WTC11 (cell line): ENCODE results near the gene PI4KB. TPM values are rescaled to one million over a fixed set of nuclear protein-coding genes. Genes with fewer than 3 reads are reported as not detected.

ENCODE experiments used
- ATAC-seq: fragments of 200-7000 bp; cut with Tn5 transposase; 2 replicates; pipeline ENCODE4 v1.10.0; 2021; ENCODE audit warnings: mild to moderate bottlenecking, moderate library complexity
- CTCF ChIA-PET: fragments of 300-600 bp; sonication (Branson Sonifier 250); formaldehyde crosslinking; loops from one replicate; lab custom pipeline; 2021; ENCODE audit warnings: antibody characterized with exemption; lab: Charles Lee
- POLR2A ChIA-PET: fragments of 350-600 bp; sonication (Branson Sonifier 250); formaldehyde crosslinking; loops from one replicate; lab custom pipeline; 2021; ENCODE audit warnings: antibody characterized with exemption; lab: Charles Lee
- DNase-seq: peaks from one replicate; pipeline ENCODE4 v3.0.0; 2021; ENCODE audit warnings: low spot score
- H3K27ac Mint-ChIP-seq: 2 replicates; pipeline ENCODE4 v1.8.0; 2021; ENCODE audit warnings: mixed read lengths
- H3K27me3 Mint-ChIP-seq: 2 replicates; pipeline ENCODE4 v1.8.0; 2021; ENCODE audit warnings: low read depth, mild to moderate bottlenecking, moderate library complexity, mixed read lengths
- H3K36me3 Mint-ChIP-seq: 2 replicates; pipeline ENCODE4 v1.8.0; 2021; ENCODE audit warnings: mixed read lengths
- H3K4me1 Mint-ChIP-seq: 2 replicates; pipeline ENCODE4 v1.8.0; 2022; ENCODE audit warnings: mixed read lengths
- H3K4me3 Mint-ChIP-seq: 2 replicates; pipeline ENCODE4 v1.8.0; 2021; ENCODE audit warnings: mild to moderate bottlenecking, moderate library complexity, mixed read lengths
- H3K9me3 Mint-ChIP-seq: 2 replicates; pipeline ENCODE4 v1.8.0; 2021; ENCODE audit warnings: mixed read lengths
- ELF4 ChIP-seq: sonication (generic); formaldehyde crosslinking; IDR thresholded peaks from 2 replicates; pipeline ENCODE4 v1.8.1; 2022; ENCODE audit warnings: low read depth, mild to moderate bottlenecking, moderate library complexity, missing genetic modification reagents
- ESRRA ChIP-seq: sonication (generic); formaldehyde crosslinking; IDR thresholded peaks from 2 replicates; pipeline ENCODE4 v1.8.1; 2022; ENCODE audit warnings: mild to moderate bottlenecking, missing genetic modification reagents, borderline replicate concordance
- FOXJ3 ChIP-seq: sonication (generic); formaldehyde crosslinking; IDR thresholded peaks from 2 replicates; pipeline ENCODE4 v1.9.0; 2021; ENCODE audit warnings: missing genetic modification reagents, mild to moderate bottlenecking, borderline replicate concordance
- GTF2I ChIP-seq: fragments of 250-450 bp; sonication (Bioruptor Pico); conservative IDR thresholded peaks from 2 replicates; pipeline ENCODE4 v1.4.0; 2021; ENCODE audit warnings: mild to moderate bottlenecking
- RELA ChIP-seq: sonication (generic); formaldehyde crosslinking; IDR thresholded peaks from 2 replicates; pipeline ENCODE4 v1.8.1; 2022; ENCODE audit warnings: missing genetic modification reagents, mild to moderate bottlenecking, borderline replicate concordance
- RORB ChIP-seq: fragments of 250-450 bp; sonication (Bioruptor Pico); IDR thresholded peaks from 2 replicates; pipeline ENCODE4 v1.9.0; 2021; ENCODE audit warnings: mild to moderate bottlenecking
- SMAD3 ChIP-seq: sonication (generic); formaldehyde crosslinking; IDR thresholded peaks from 2 replicates; pipeline ENCODE4 v1.8.0; 2022; ENCODE audit warnings: missing genetic modification reagents, mild to moderate bottlenecking, borderline replicate concordance
- TEAD1 ChIP-seq: sonication (generic); formaldehyde crosslinking; IDR thresholded peaks from 2 replicates; pipeline ENCODE4 v1.8.0; 2022; ENCODE audit warnings: mild to moderate bottlenecking, missing genetic modification reagents
- TP53 ChIP-seq: sonication (generic); formaldehyde crosslinking; IDR thresholded peaks from 2 replicates; pipeline ENCODE4 v1.8.1; 2023; ENCODE audit warnings: mild to moderate bottlenecking, missing genetic modification reagents
- ZNF138 ChIP-seq: sonication (generic); formaldehyde crosslinking; conservative IDR thresholded peaks from 2 replicates; pipeline ENCODE4 v1.8.1; 2022; ENCODE audit warnings: mild to moderate bottlenecking, moderate library complexity, missing genetic modification reagents
- ZNF232 ChIP-seq: sonication (generic); formaldehyde crosslinking; IDR thresholded peaks from 2 replicates; pipeline ENCODE4 v1.8.0; 2022; ENCODE audit warnings: mild to moderate bottlenecking, missing genetic modification reagents
- ZNF416 ChIP-seq: fragments of 250-450 bp; sonication (Bioruptor Pico); IDR thresholded peaks from 2 replicates; pipeline ENCODE4 v1.9.0; 2021; ENCODE audit warnings: mild to moderate bottlenecking, inconsistent platforms
- ZNF423 ChIP-seq: fragments of 250-450 bp; sonication (Bioruptor Pico); IDR thresholded peaks from 2 replicates; pipeline ENCODE4 v2.1.2; 2022; ENCODE audit warnings: mild to moderate bottlenecking, moderate library complexity
- ZNF671 ChIP-seq: fragments of 250-450 bp; sonication (Bioruptor Pico); IDR thresholded peaks from 2 replicates; pipeline ENCODE4 v1.8.0; 2021; ENCODE audit warnings: mild to moderate bottlenecking
- total RNA-seq: library from RNA; stranded (reverse); gene quantifications from 3 replicates; pipeline ENCODE4 v1.2.3, GENCODE V29; 2021
- TF ChIP-seq, protein P1 (sequence below): sonication (generic); formaldehyde crosslinking; IDR thresholded peaks from 2 replicates; pipeline ENCODE4 v1.8.0; 2022; ENCODE audit warnings: mild to moderate bottlenecking, missing genetic modification reagents
- TF ChIP-seq, protein P2 (sequence below): sonication (generic); formaldehyde crosslinking; IDR thresholded peaks from 2 replicates; pipeline ENCODE4 v1.8.0; 2023; ENCODE audit warnings: missing genetic modification reagents, mild to moderate bottlenecking, borderline replicate concordance
- TF ChIP-seq, protein P3 (sequence below): sonication (generic); formaldehyde crosslinking; IDR thresholded peaks from 2 replicates; pipeline ENCODE4 v1.8.0; 2022; ENCODE audit warnings: missing genetic modification reagents
- TF ChIP-seq, protein P4 (sequence below): fragments of 250-450 bp; sonication (Bioruptor Pico); IDR thresholded peaks from 2 replicates; pipeline ENCODE4 v1.9.0; 2021; ENCODE audit warnings: mild to moderate bottlenecking

PI4KB gene
- total RNA-seq, 1 experiment from 2014 or later, result 33.6 TPM

DNA sequence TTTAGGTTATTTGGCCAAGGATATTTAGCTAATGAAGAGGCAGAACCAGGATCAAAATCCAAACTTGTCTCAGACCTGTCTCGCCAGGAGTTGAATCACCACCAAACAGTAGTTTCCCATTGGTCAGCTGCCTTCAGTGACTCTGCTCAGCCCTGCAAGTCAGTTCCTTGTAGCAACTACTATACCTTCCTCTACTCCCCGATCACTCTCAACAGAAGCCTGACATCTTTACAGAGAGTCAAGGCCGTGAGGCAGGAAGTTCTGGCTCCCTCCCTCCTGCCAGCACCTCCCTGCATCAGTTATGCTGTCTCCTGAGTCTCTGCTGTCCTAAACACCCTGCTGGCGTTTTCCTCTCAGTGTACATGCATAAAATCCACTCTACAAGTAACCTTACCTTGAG is 59.5 kb downstream of the PI4KB start:
- Mint-ChIP-seq H3K36me3 (peaks cover 50% of the 10 kb centered on the region), H3K4me3 (no peak overlapping the region), H3K9me3 (no peaks in the 10 kb centered on the region), H3K27ac (peak overlapping the region; percentile 79; the same call in 1 of the 2 replicates), H3K27me3 (no peaks in the 10 kb centered on the region), H3K4me1 (no peaks in the 10 kb centered on the region)
- DNase-seq (no peak), ATAC-seq (no peak)
- TF ChIP-seq, protein P1, sequence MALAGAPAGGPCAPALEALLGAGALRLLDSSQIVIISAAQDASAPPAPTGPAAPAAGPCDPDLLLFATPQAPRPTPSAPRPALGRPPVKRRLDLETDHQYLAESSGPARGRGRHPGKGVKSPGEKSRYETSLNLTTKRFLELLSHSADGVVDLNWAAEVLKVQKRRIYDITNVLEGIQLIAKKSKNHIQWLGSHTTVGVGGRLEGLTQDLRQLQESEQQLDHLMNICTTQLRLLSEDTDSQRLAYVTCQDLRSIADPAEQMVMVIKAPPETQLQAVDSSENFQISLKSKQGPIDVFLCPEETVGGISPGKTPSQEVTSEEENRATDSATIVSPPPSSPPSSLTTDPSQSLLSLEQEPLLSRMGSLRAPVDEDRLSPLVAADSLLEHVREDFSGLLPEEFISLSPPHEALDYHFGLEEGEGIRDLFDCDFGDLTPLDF (CRISPR knock-in tag), result no peak
- no peak for TF ChIP-seq ESRRA (CRISPR knock-in tag)
- TF ChIP-seq, protein P2, sequence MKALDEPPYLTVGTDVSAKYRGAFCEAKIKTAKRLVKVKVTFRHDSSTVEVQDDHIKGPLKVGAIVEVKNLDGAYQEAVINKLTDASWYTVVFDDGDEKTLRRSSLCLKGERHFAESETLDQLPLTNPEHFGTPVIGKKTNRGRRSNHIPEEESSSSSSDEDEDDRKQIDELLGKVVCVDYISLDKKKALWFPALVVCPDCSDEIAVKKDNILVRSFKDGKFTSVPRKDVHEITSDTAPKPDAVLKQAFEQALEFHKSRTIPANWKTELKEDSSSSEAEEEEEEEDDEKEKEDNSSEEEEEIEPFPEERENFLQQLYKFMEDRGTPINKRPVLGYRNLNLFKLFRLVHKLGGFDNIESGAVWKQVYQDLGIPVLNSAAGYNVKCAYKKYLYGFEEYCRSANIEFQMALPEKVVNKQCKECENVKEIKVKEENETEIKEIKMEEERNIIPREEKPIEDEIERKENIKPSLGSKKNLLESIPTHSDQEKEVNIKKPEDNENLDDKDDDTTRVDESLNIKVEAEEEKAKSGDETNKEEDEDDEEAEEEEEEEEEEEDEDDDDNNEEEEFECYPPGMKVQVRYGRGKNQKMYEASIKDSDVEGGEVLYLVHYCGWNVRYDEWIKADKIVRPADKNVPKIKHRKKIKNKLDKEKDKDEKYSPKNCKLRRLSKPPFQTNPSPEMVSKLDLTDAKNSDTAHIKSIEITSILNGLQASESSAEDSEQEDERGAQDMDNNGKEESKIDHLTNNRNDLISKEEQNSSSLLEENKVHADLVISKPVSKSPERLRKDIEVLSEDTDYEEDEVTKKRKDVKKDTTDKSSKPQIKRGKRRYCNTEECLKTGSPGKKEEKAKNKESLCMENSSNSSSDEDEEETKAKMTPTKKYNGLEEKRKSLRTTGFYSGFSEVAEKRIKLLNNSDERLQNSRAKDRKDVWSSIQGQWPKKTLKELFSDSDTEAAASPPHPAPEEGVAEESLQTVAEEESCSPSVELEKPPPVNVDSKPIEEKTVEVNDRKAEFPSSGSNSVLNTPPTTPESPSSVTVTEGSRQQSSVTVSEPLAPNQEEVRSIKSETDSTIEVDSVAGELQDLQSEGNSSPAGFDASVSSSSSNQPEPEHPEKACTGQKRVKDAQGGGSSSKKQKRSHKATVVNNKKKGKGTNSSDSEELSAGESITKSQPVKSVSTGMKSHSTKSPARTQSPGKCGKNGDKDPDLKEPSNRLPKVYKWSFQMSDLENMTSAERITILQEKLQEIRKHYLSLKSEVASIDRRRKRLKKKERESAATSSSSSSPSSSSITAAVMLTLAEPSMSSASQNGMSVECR, result no peak
- no peak for TF ChIP-seq ZNF138 (CRISPR knock-in tag)
- no peak for TF ChIP-seq FOXJ3
- no peak for TF ChIP-seq ELF4 (CRISPR knock-in tag)
- no peak for TF ChIP-seq ZNF671
- no peak for TF ChIP-seq ZNF423 (CRISPR knock-in tag)
- no peak for TF ChIP-seq RORB (CRISPR knock-in tag)
- TF ChIP-seq SMAD3 (CRISPR knock-in tag), result no peak
- no peak for TF ChIP-seq RELA (CRISPR knock-in tag)
- TF ChIP-seq, protein P3, sequence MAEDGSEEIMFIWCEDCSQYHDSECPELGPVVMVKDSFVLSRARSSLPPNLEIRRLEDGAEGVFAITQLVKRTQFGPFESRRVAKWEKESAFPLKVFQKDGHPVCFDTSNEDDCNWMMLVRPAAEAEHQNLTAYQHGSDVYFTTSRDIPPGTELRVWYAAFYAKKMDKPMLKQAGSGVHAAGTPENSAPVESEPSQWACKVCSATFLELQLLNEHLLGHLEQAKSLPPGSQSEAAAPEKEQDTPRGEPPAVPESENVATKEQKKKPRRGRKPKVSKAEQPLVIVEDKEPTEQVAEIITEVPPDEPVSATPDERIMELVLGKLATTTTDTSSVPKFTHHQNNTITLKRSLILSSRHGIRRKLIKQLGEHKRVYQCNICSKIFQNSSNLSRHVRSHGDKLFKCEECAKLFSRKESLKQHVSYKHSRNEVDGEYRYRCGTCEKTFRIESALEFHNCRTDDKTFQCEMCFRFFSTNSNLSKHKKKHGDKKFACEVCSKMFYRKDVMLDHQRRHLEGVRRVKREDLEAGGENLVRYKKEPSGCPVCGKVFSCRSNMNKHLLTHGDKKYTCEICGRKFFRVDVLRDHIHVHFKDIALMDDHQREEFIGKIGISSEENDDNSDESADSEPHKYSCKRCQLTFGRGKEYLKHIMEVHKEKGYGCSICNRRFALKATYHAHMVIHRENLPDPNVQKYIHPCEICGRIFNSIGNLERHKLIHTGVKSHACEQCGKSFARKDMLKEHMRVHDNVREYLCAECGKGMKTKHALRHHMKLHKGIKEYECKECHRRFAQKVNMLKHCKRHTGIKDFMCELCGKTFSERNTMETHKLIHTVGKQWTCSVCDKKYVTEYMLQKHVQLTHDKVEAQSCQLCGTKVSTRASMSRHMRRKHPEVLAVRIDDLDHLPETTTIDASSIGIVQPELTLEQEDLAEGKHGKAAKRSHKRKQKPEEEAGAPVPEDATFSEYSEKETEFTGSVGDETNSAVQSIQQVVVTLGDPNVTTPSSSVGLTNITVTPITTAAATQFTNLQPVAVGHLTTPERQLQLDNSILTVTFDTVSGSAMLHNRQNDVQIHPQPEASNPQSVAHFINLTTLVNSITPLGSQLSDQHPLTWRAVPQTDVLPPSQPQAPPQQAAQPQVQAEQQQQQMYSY (CRISPR knock-in tag), result no peak
- no peak for TF ChIP-seq ZNF232 (CRISPR knock-in tag)
- no peak for TF ChIP-seq TP53 (CRISPR knock-in tag)
- TF ChIP-seq TEAD1 (CRISPR knock-in tag), result no peak
- TF ChIP-seq ZNF416 (CRISPR knock-in tag), result no peak
- TF ChIP-seq, protein P4, sequence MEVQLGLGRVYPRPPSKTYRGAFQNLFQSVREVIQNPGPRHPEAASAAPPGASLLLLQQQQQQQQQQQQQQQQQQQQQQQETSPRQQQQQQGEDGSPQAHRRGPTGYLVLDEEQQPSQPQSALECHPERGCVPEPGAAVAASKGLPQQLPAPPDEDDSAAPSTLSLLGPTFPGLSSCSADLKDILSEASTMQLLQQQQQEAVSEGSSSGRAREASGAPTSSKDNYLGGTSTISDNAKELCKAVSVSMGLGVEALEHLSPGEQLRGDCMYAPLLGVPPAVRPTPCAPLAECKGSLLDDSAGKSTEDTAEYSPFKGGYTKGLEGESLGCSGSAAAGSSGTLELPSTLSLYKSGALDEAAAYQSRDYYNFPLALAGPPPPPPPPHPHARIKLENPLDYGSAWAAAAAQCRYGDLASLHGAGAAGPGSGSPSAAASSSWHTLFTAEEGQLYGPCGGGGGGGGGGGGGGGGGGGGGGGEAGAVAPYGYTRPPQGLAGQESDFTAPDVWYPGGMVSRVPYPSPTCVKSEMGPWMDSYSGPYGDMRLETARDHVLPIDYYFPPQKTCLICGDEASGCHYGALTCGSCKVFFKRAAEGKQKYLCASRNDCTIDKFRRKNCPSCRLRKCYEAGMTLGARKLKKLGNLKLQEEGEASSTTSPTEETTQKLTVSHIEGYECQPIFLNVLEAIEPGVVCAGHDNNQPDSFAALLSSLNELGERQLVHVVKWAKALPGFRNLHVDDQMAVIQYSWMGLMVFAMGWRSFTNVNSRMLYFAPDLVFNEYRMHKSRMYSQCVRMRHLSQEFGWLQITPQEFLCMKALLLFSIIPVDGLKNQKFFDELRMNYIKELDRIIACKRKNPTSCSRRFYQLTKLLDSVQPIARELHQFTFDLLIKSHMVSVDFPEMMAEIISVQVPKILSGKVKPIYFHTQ, result no peak
- TF ChIP-seq GTF2I, result no peak
- POLR2A ChIA-PET, result interaction anchor here (0.8 kb wide), 1 partner anchor 16 kb away, joined by 3 read pairs; no protein-coding TSS in a partner anchor
- CTCF ChIA-PET, result interaction anchor here (2.0 kb wide), 1 partner anchor 13 kb away, joined by 6 read pairs; the partner anchor contains the start of gene PSMD4
